CD4-positive, alpha-beta T cell treated with Interleukin-6 for 4 hours (primary cell): ENCODE results near the gene RFWD3.

Experiments used
- DNase-seq: peaks from one replicate; pipeline ENCODE4 v3.0.0-alpha.2; 2020; ENCODE audit warnings: mixed read lengths

The RFWD3 gene

DNA sequence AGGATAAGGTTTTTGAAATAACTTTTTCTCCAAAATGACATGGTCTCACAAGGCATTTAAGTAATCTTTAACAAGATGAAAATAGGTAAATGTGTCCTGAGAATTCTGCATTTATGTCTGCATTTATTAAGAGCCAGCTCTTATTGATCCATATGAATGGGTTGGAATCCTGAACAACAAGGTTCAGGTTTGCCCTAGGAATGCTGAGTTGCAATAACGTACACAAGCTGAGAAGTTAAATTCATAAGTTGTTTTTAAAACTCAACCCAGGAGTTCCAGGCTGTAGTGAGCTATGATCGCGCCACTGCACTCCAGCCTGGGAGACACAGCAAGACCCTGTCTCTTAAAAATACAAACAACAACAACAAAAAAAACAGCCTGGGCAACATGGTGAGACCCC is 87.8 kb downstream of the RFWD3 start:
- DNase-seq: no peak

DNA sequence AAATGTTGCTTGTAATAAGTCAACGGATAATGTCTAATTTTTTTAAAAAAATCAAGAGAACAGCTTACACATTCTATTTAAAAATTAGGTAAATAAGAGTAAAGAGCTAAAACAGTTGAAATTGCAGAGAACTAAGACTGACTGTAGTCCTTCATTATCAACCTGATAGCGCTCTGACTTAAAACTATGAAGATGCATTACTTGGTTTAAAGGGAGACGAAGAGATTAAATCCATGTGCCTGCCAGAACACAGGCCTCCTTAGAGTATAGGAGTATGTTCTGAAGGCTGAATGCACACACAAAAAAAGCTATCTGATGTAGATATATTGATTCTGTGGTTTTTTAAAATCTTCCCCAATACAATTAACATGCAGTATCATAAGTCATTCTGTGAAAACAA is 88.2 kb downstream of the RFWD3 start:
- DNase-seq: no peak

DNA sequence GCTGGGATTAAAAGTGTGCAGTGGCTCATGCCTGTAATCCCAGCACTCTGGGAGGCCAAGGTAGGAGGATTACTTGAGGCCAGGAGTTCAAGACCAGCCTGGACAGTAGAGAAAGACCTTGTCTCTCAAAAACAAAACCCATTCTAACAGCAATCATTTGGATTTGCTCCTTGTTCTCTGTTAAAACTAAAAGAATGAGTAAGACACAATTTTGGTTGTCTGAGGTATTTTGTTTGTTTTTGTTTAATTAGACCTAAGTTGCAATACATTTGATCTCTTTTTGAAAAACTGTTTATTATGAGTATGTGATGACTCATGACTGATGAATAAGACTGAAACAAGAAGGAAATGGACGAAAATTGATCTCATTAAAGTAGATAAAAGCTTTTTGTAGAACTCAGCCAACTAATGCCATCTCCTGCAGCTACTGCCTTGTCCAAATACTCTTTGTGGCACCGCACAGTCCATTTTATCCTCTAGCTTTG is 88.8 kb downstream of the RFWD3 start:
- no peak for DNase-seq

DNA sequence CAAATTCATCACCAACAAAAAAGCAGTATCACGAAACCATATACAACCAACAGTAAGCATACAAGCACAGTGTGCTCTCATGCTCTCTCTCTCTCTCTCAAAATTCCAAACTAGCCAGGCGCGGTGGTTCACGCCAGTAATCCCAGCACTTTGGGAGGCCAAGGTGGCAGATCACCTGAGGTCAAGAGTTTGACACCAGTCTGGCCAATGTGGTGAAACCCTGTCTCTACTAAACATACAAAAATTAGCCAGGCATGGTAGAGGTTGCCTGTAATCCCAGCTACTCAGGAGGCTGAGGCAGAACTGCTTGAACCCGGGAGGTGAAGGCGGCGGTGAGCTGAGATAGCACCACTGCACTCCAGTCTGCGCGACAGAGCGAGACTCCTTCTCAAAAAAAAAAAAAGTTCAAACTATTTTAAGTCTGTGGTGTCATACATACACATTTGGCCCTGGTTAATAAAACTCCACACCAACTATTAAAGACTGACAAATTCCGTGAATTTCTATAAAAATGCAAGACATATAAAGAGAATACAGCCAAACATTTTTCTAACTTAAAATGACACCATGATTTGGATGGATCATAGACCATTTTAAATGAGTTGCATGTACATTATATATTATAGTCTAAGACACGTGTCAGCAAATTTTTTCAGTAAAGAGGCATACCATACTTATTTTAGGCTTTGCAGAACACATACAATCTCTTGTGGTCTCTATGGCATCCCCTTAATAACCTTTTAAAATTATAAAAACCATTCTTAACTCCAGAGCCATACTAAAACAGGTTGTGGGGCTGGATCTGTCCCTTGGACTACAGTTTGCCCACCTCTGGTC is 90.7 kb downstream of the RFWD3 start:
- DNase-seq: no peak

DNA sequence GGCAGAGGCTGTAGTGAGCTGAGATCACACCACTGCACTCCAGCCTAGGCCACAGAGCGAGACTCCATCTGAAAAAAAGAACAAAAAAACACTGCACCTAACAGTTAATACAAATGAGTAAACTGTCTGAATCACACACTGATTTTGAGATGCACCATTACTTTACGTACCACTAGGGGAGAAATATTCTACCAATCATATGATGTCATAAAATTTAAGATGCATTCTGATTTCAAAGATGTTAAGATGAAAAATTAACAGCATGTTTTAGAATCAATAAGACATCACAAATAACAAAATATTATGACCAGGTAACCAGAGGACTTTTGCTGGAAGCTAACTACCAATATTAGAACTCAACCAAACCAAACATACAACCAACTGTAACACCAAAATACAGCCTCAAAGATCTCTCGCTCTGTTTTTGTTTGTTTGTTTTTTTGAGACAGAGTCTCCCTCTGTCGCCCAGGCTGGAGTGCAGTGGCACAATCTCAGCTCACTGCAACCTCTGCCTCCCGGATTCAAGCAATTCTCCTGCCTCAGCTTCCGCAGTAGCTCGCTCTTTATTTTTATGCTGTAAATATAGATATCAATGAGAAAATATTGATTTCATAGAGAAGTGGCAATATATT is 91.4 kb downstream of the RFWD3 start:
- no peak for DNase-seq

DNA sequence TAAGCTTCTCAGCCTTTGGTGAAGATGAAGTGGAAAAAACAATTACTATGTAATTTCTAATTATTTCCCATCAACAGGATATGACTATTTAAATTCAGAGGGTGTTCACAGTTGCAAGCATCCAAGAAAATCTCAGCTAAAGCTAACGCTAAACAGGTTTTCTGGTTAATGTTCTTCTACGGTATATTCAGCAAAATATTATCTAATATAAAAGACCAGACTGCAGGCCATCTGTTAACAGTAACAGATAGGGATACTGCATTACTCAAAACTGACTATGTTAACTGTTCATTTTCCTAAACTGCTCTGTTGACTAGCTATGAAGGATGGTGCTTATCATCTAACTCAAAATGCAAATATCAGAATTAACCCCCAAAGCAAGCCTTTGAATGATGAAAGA is 92.5 kb downstream of the RFWD3 start:
- DNase-seq: no peak

DNA sequence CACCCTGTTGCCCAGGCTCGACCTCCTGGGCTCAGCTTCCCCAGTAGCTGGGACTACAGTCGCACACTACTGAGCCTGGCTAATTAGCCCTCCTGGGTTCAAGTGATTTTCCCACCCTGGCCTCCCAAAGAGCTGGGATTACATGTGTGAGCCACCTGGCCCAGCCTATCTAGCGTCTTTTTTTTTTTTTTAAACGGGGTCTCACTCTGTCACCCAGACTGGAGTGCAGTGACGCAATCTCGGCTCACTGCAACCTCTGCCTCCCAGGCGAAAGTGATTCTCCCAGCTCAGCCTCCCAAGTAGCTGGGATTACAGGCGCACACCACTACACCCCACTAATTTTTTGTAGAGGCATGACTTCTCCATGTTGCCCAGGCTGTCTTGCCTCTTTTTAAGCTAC is 93.1 kb downstream of the RFWD3 start:
- no peak for DNase-seq
